Central memory CD8-positive, alpha-beta T cell (primary cell): ENCODE data around the gene IL1RAPL1.

Experiments
- ATAC-seq: fragments of 150-1000 bp; cut with Tn5 transposase; replicated peaks from 2 replicates; pipeline ENCODE4 v1.10.0; 2022; ENCODE audit warnings: mild to moderate bottlenecking, moderate FRiP score, moderate number of reproducible peaks; ENCODE audit not compliant: poor library complexity, severe bottlenecking; ENCODE audit errors: extremely low read depth
- DNase-seq, 2 donors: peaks; one replicate each; pipeline ENCODE4 v3.0.0; 2021; ENCODE audit warnings: low spot score in 2 of 2
- H3K27ac Mint-ChIP-seq: one replicate; pipeline ENCODE4 v1.8.0; 2022; ENCODE audit warnings: low read depth, mild to moderate bottlenecking, moderate library complexity, mixed read lengths
- H3K27me3 Mint-ChIP-seq: one replicate; pipeline ENCODE4 v1.8.0; 2022; ENCODE audit warnings: mixed read lengths
- H3K36me3 Mint-ChIP-seq: one replicate; pipeline ENCODE4 v1.8.0; 2022; ENCODE audit warnings: mild to moderate bottlenecking, moderate library complexity, mixed read lengths; ENCODE audit not compliant: insufficient read depth
- H3K4me1 Mint-ChIP-seq: one replicate; pipeline ENCODE4 v1.8.0; 2022; ENCODE audit warnings: mixed read lengths
- H3K4me3 Mint-ChIP-seq: one replicate; pipeline ENCODE4 v1.8.0; 2022; ENCODE audit warnings: mild to moderate bottlenecking, moderate library complexity, mixed read lengths
- H3K9me3 Mint-ChIP-seq: one replicate; pipeline ENCODE4 v1.8.0; 2022; ENCODE audit warnings: mixed read lengths

Gene IL1RAPL1

DNA sequence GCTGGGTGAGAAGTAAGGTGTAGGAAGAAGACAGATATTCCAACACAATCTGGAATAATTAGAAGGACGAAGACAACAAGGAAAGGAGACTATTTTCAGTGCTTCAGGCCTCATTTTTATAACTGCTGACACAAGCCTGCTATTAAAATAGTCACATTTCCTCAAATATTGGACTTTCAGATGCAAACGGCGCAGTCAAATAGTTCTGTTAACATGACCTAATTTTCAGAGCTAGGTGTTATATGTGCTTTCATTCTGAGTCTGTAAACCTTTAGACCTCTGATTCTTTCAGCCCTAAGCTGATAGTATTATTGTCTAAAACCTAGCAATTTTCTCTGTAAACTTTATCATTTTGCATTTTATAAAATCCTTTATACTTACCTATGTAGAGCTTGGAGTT lies 261.5 kb downstream of the IL1RAPL1 start:
- Mint-ChIP-seq H3K27me3 (no peaks in the 10 kb centered on the region), H3K36me3 (no peaks in the 10 kb centered on the region), H3K4me3 (no peak overlapping the region), H3K9me3 (peaks cover 10% of the 10 kb centered on the region), H3K4me1 (no peaks in the 10 kb centered on the region), H3K27ac (no peak overlapping the region)
- DNase-seq (no peak), ATAC-seq (no peak)

DNA sequence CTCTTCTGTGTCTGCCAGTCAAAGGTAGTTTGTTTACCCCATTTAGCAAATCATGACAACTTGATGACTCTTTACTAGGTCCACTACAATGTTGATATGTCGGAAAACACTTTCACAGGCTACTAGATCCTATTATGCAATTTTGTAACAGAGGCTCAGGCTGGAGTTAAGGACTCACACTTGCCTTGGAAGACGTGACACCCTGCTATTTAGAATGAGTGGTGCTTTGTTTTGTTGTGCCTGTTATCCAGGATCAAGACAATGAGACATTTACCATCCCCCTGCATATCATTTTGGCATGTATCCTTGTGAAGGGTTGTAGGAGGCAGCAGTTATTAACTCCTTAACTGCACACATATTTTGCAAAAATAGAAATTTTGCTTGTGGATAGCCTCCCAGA lies 263.7 kb downstream of the IL1RAPL1 start:
- Mint-ChIP-seq H3K4me3 (no peak overlapping the region), H3K9me3 (peaks cover 20% of the 10 kb centered on the region), H3K36me3 (no peaks in the 10 kb centered on the region), H3K27me3 (no peaks in the 10 kb centered on the region), H3K27ac (no peak overlapping the region), H3K4me1 (no peaks in the 10 kb centered on the region)
- DNase-seq (no peak), ATAC-seq (no peak)

DNA sequence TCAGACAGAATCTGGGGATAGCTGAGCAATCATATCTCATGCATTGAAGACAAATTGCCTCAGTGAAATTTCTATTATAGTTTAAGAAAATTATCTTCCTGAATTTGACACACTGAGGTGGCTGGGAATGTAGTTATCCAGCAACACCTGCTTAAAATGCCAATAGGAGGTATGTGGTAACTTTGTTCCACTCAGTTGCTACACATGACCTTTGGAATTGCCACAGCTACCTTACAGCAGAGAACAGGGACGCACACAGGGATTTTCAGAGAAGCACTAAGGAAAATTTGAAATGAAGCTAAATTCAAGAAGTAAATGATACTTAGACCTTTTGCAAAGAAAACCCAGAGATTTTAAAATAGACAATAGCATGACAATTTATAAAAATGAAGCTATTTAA lies 264.6 kb downstream of the IL1RAPL1 start:
- Mint-ChIP-seq H3K27me3 (no peaks in the 10 kb centered on the region), H3K27ac (no peak overlapping the region), H3K9me3 (peaks cover 18% of the 10 kb centered on the region), H3K4me3 (no peak overlapping the region), H3K36me3 (no peaks in the 10 kb centered on the region), H3K4me1 (no peaks in the 10 kb centered on the region)
- no peak for DNase-seq
- no peak for ATAC-seq

DNA sequence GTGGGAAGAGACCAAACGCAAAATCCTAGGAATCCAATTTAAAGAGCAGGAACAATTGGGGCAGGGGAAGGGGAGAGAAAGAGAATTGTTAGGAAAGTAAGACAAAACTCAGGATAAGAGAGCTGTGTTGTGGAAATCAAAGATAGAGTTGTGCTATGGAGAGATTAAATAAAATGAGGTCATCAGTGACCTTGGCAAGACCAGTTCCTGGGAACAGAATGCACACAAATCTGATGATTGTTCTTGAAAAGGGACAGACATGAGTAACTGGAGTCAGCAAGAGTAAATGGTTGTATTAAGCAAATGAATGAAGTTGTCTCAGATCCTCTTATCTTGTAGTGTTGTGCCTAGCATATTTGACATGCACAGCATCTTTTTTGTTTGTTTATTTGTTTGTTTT lies 267.4 kb downstream of the IL1RAPL1 start:
- ATAC-seq (no peak), DNase-seq (no peak)
- Mint-ChIP-seq H3K27ac (no peak overlapping the region), H3K36me3 (no peaks in the 10 kb centered on the region), H3K27me3 (no peaks in the 10 kb centered on the region), H3K4me3 (no peak overlapping the region), H3K4me1 (no peaks in the 10 kb centered on the region), H3K9me3 (peaks cover 12% of the 10 kb centered on the region)

DNA sequence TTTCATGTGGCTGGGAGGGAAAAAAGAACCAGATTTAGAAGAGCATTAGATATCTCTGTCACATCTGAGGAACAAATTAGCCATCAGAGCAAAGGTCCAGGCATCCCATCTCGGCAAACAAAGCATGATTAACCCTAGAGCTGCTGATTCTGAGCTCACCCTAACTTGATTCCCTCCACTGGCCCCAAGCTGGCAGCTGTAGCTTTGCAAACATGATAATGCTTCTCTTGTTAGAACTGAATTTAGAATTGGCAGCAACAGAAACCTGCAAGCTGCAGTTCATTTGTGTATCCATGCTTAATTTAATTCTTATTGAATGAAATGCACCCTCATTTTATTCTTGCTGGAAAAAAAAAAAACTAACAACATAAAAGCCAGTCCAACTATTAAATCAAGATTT lies 289.2 kb downstream of the IL1RAPL1 start:
- Mint-ChIP-seq H3K27me3 (no peaks in the 10 kb centered on the region), H3K27ac (no peak overlapping the region), H3K4me1 (no peaks in the 10 kb centered on the region), H3K36me3 (no peaks in the 10 kb centered on the region), H3K9me3 (peaks cover 4% of the 10 kb centered on the region), H3K4me3 (no peak overlapping the region)
- DNase-seq (no peak), ATAC-seq (no peak)

DNA sequence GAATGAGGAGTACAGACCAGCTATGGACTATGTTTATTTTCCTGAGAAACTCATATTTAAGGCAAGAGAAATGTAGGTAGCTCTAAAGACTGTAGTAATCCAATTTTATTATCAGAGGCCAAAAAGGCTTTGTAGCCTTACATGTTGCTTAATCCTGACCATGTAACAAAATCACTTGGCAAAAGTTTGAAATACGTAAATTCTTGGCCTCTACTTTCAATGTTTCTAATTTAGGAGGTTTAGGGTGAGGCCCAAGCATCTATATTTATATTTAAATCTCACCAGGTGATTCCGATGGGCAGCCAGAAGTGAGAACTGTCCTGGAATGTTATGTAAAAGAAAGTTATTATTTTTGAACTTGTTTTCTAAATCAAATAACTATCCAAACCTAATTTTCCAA lies 289.7 kb downstream of the IL1RAPL1 start:
- peaks cover 9% of the 10 kb centered on the region for H3K9me3 Mint-ChIP-seq
- ATAC-seq (no peak), DNase-seq (no peak)
- no peaks in the 10 kb centered on the region for H3K27me3 Mint-ChIP-seq
- no peaks in the 10 kb centered on the region for H3K4me1 Mint-ChIP-seq
- H3K36me3 Mint-ChIP-seq, result no peaks in the 10 kb centered on the region
- H3K27ac Mint-ChIP-seq, result no peak overlapping the region
- H3K4me3 Mint-ChIP-seq, result no peak overlapping the region

DNA sequence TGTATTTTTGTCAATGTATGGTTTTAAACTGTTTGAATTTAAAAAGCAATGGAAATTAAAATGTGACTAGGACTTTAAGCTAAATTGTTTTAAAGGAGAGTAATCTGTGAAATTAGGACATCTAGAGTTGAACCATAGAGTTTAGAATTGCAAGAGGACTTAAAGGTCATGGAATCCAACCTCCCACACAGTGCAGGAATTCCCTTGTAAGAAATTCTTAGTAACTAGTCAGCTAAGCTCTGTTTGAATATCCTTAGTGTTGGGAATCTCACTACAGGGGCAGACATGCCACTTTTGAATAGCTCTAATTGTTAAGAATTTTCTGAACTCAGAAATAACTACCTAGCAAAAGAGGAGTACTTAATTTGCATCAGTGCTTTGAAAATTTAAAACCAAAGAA lies 292.9 kb downstream of the IL1RAPL1 start:
- Mint-ChIP-seq H3K4me1 (no peaks in the 10 kb centered on the region), H3K36me3 (no peaks in the 10 kb centered on the region)
- no peak for DNase-seq

DNA sequence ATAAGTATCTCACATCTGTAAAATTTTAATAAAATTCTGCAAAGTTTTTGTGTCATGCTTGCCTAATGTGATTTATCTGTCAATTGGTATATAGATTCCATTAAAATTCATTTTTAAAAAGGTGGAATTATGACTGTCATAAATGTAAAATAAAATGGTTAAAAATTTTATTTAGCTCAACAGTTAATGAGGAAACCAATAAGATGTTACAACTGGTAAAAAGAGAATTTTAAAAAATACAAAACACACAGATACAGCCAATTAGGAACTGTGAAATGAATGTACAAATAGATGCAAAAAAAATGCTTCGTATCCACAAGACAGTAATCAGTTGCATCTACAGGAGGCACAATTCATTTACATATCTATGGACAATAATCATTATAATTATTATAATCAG lies 297.6 kb downstream of the IL1RAPL1 start:
- Mint-ChIP-seq H3K36me3 (no peaks in the 10 kb centered on the region), H3K4me3 (no peak overlapping the region), H3K4me1 (no peaks in the 10 kb centered on the region), H3K27me3 (no peaks in the 10 kb centered on the region), H3K27ac (no peak overlapping the region), H3K9me3 (peaks cover 6% of the 10 kb centered on the region)
- DNase-seq (no peak), ATAC-seq (no peak)

More for the DNA sequence above, 292.9 kb downstream of the IL1RAPL1 start:
- H3K27ac Mint-ChIP-seq, result no peak overlapping the region
- H3K27me3 Mint-ChIP-seq, result no peaks in the 10 kb centered on the region
- H3K4me3 Mint-ChIP-seq, result no peak overlapping the region
- no peak for ATAC-seq
- peaks cover 10% of the 10 kb centered on the region for H3K9me3 Mint-ChIP-seq

DNA sequence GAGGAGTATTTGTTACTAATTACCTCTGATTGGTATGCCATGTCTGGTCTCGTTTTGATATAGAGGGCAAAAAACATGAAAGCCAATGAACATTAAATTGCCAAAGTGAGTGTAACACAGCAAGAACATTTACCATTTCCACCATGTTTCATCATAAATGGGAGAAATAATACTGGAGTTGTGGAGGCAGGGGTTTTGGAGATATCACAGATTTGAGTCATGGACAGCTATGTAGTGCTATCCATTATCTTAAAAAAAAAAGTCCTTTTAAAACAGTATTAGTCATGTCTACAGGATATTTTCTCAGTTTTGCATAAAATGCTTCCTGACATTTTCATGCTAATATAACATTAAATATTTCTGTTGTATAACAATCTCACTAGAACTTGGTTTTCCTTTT lies 301.2 kb downstream of the IL1RAPL1 start:
- Mint-ChIP-seq H3K9me3 (no peaks in the 10 kb centered on the region), H3K4me1 (no peaks in the 10 kb centered on the region), H3K36me3 (no peaks in the 10 kb centered on the region), H3K27me3 (no peaks in the 10 kb centered on the region), H3K27ac (no peak overlapping the region), H3K4me3 (no peak overlapping the region)
- ATAC-seq, result no peak
- DNase-seq, result no peak

DNA sequence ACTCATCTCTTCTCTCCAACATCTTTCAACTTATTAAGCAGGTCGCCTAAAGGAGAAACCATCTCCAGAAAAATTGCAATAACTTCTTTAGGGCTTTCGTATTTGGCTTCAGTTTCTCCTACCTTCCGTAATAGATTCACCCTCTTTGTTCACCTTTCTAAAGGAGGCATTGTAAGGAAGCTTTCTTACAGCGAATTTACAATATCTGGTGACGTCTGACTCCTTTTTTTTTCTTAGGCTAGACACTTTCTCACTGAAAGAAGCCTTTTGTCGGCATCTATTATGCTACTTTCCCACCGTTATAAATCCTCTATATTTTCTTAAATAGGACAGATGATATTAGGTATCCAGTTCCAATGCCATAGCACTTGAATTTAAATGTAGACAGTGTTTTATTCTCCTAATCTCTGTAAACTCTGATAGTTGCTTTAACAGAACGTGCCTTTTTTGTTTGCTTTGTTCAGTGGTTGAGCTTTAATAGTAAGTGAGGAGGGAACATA lies 302.4 kb downstream of the IL1RAPL1 start:
- ATAC-seq, result no peak
- Mint-ChIP-seq H3K36me3 (no peaks in the 10 kb centered on the region), H3K27me3 (no peaks in the 10 kb centered on the region), H3K27ac (no peak overlapping the region), H3K4me1 (no peaks in the 10 kb centered on the region), H3K4me3 (no peak overlapping the region), H3K9me3 (no peaks in the 10 kb centered on the region)
- DNase-seq, result no peak

DNA sequence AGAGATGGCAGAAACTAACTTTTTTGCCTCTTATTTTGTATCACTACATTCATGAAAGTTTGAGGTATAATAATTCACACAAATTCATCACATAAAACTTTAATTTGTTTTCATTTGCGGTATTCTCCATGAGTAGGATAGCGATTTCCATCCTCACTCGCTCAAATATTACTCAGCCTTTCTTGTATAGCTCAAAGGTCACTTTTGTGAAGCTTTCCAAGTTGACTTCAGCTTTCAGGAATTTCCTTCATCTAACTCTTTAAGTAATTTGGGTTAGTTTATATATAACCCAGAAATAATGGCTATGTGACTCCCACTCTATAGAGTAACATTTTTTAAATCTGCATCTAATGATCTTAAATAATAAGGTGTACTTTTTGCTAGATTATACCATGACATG lies 314.4 kb downstream of the IL1RAPL1 start:
- Mint-ChIP-seq H3K4me3 (no peak overlapping the region), H3K9me3 (peaks cover 22% of the 10 kb centered on the region), H3K36me3 (peaks cover 2% of the 10 kb centered on the region), H3K27ac (no peak overlapping the region), H3K4me1 (no peaks in the 10 kb centered on the region), H3K27me3 (no peaks in the 10 kb centered on the region)
- DNase-seq, result no peak
- no peak for ATAC-seq

DNA sequence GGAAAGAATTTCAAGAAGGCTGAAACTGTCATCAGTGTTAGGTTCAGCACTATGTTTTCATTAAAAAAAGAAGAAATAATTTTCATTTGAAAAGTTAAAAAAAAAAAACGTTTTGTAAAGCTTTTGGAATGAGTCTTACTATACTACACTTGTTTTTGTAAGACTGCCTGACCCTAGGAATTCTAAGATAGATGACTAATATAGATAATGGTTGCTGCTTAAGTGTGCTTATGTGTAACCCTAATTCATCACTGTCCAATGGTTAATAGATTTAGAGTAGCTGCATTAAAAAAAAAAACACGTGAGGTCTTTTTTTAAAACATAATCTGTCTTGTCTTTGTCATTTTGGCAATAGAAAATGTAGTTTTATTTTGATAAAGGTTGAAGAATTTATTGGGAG lies 323.2 kb downstream of the IL1RAPL1 start:
- no peaks in the 10 kb centered on the region for H3K27me3 Mint-ChIP-seq
- H3K4me1 Mint-ChIP-seq, result no peaks in the 10 kb centered on the region
- H3K27ac Mint-ChIP-seq, result no peak overlapping the region
- H3K4me3 Mint-ChIP-seq, result no peak overlapping the region
- DNase-seq, result no peak
- ATAC-seq, result no peak
- no peaks in the 10 kb centered on the region for H3K36me3 Mint-ChIP-seq
- H3K9me3 Mint-ChIP-seq, result peaks cover 21% of the 10 kb centered on the region

DNA sequence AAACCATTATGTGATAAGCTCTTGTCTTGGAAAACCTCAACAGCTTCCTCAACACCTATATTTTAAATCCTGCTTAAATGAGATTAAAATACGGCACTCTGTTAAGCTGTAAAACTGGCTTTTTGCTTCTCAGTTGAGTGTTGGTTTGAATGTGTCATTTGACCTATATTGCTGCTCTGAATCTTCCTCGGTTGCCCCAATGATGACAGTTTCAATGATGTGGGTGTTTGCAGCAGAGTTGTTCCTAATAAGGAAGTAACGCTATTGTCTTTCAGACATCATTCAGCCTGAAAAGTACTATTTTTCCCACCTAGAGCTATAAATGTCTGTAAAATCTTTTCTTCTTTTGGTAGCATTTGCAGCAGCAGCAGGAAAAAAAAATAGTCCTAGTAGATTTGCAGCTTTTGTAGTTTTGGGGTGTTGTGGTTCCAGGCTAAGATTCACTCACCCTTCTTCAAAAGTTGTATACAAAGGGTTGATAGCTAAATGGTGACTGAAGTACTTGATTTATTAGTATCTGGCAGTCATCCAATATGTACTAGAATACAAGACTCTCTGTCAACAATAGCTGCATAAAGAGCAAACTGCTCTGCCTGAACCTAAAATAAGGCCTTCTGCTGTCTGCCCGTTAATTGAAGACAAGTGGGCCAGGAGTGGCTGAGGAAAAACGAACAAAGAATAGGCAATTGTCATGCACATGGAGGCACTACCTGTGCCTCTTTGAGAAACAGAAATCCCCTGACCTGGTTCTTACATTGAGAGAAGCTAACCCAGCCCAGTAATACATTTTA lies 333.1 kb downstream of the IL1RAPL1 start:
- Mint-ChIP-seq H3K4me3 (no peak overlapping the region), H3K36me3 (no peaks in the 10 kb centered on the region), H3K9me3 (no peaks in the 10 kb centered on the region), H3K4me1 (no peaks in the 10 kb centered on the region), H3K27me3 (no peaks in the 10 kb centered on the region), H3K27ac (no peak overlapping the region)
- DNase-seq, result no peak
- ATAC-seq, result no peak
